Mesothelial cell of epicardium (in vitro differentiated cells): Measurements from ENCODE around the gene RNF220. TPM values are rescaled to one million over a fixed set of nuclear protein-coding genes. Genes with fewer than 3 reads are reported as not detected.

Source experiments
- DNase-seq, 2 experiments: peaks; one replicate each; pipeline ENCODE4 v3.0.0; 2021; ENCODE audit warnings: low spot score in 2 of 2; ENCODE audit not compliant: unreplicated experiment in 2 of 2
- H3K27ac Mint-ChIP-seq: 2 replicates; pipeline ENCODE4 v1.8.0; 2021; ENCODE audit warnings: mixed read lengths
- H3K27me3 Mint-ChIP-seq: 2 replicates; pipeline ENCODE4 v1.8.0; 2021; ENCODE audit warnings: low read depth, mixed read lengths
- H3K36me3 Mint-ChIP-seq: 2 replicates; pipeline ENCODE4 v1.8.0; 2021; ENCODE audit warnings: mixed read lengths
- H3K4me1 Mint-ChIP-seq: 2 replicates; pipeline ENCODE4 v1.8.0; 2021; ENCODE audit warnings: mixed read lengths
- H3K4me3 Mint-ChIP-seq: 2 replicates; pipeline ENCODE4 v1.8.0; 2021; ENCODE audit warnings: mild to moderate bottlenecking, moderate library complexity, mixed read lengths
- H3K9me3 Mint-ChIP-seq: 2 replicates; pipeline ENCODE4 v1.8.0; 2021; ENCODE audit warnings: mixed read lengths
- total RNA-seq: library from RNA; stranded (reverse); gene quantifications from 3 replicates; pipeline ENCODE4 v1.2.1, GENCODE V29; 2021
- TF ChIP-seq, protein P1 (sequence below): fragments of 200-600 bp; sonication (generic); IDR thresholded peaks from one replicate; pipeline ENCODE4 v1.5.0; 2021; ENCODE audit warnings: antibody characterized with exemption; ENCODE audit not compliant: unreplicated experiment

RNF220 gene
- total RNA-seq, 1 donor from 2014 or later = 84.2 TPM

DNA sequence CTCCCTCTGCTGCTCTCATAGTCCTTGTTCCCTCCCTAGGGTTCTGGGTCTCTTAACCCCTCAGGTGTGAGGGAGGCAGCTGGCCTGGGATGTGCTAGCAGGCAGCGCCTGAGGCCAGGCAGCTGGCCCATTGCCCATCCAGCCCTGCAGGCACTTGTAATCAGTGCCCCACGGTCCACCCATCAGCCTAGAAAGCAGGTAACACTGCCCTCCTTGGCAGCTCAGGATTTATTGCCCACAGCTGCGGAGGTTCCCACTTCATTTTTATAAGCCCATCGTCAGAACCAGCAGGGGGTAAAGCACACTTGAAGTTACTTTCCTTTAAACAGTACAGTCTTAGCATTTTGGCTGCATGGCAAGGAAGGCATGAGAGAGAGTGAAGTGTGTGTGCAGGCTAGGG is 198.7 kb downstream of the RNF220 start:
- no peak for DNase-seq
- TF ChIP-seq, protein P1, sequence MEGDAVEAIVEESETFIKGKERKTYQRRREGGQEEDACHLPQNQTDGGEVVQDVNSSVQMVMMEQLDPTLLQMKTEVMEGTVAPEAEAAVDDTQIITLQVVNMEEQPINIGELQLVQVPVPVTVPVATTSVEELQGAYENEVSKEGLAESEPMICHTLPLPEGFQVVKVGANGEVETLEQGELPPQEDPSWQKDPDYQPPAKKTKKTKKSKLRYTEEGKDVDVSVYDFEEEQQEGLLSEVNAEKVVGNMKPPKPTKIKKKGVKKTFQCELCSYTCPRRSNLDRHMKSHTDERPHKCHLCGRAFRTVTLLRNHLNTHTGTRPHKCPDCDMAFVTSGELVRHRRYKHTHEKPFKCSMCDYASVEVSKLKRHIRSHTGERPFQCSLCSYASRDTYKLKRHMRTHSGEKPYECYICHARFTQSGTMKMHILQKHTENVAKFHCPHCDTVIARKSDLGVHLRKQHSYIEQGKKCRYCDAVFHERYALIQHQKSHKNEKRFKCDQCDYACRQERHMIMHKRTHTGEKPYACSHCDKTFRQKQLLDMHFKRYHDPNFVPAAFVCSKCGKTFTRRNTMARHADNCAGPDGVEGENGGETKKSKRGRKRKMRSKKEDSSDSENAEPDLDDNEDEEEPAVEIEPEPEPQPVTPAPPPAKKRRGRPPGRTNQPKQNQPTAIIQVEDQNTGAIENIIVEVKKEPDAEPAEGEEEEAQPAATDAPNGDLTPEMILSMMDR = no peak
- H3K4me1 Mint-ChIP-seq = peaks cover 3% of the 10 kb centered on the region
- no peak overlapping the region for H3K27ac Mint-ChIP-seq
- H3K4me3 Mint-ChIP-seq = no peak overlapping the region
- H3K36me3 Mint-ChIP-seq = no peaks in the 10 kb centered on the region
- peaks cover 41% of the 10 kb centered on the region for H3K27me3 Mint-ChIP-seq
- H3K9me3 Mint-ChIP-seq = no peaks in the 10 kb centered on the region

DNA sequence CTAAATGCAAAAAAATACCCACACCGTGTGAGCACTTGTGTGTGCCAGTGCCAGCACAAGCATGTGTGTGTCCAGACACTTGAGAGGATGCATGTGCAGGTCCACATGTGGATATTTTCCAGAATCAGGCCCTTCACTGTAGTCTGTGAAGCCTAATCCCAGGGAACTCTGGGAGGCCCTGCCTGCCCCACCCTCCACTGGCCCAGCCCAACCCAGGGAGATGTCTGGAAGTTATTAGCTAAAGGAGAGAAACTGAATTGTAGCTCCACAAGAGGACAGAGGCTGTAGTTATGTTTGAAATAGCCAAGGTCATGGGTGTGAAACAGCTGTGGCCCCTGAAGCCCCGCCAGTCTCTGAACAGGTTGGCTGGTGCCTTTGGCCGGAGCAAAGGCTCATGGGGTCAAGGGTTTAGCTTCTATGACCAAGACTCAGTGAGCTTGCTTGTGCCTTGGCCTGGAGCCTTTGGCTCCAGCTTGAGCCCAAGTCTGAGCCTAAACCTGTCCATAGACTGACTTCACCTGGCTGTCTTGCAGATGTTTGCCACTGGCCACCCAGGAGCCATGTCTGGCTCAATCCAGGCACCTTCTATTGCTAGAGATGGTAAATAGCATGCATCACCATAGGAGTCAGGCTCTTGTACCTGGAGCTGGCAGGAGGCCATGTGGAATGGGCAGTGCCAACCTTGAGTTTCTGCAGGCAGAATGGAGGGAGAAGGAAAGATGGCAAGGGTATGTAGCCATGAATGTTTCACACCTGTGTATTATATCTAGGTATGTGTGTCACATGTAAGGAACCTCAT is 199.3 kb downstream of the RNF220 start:
- peaks cover 46% of the 10 kb centered on the region for H3K27me3 Mint-ChIP-seq
- H3K4me3 Mint-ChIP-seq = no peak overlapping the region
- no peak overlapping the region for H3K27ac Mint-ChIP-seq
- no peak for DNase-seq
- no peaks in the 10 kb centered on the region for H3K36me3 Mint-ChIP-seq
- TF ChIP-seq, protein P1 = no peak
- H3K9me3 Mint-ChIP-seq = no peaks in the 10 kb centered on the region
- H3K4me1 Mint-ChIP-seq = peaks cover 3% of the 10 kb centered on the region

DNA sequence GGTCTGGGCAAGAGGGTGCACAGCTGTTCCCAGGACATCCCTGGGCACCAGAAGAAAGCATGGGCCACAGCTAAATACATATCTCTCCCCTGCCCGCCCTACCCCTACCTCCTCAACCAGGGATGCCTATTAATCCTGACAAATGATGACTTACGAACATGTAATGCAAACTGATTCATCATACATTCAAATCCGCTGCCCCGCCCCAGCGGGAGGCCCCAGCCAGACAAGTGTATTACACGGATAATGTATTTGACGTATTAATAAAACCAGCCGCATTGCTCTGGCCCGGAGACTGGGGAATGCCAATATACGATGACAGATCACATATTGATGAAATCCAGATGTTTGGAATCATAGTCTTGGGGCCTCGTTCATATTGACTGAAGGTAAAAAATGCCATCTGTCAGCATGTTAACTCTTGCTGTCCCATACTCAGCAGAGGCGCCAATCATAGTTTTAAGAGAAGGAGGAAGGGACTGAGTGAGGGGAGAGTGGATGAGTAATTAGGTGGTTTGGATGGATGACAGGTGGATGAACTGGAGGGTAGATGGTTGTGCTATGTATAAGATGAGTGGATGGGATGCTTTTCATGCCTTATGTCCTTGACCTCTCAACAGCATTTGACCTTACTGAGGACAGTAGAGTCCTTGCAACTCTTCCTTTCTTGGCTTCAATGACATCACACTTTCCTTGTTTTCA is 201.0 kb downstream of the RNF220 start:
- no peak overlapping the region for H3K4me3 Mint-ChIP-seq
- no peak for DNase-seq
- H3K9me3 Mint-ChIP-seq = no peaks in the 10 kb centered on the region
- TF ChIP-seq, protein P1 = no peak
- H3K36me3 Mint-ChIP-seq = no peaks in the 10 kb centered on the region
- H3K4me1 Mint-ChIP-seq = peaks cover 6% of the 10 kb centered on the region
- H3K27me3 Mint-ChIP-seq = peaks cover 54% of the 10 kb centered on the region
- no peak overlapping the region for H3K27ac Mint-ChIP-seq

DNA sequence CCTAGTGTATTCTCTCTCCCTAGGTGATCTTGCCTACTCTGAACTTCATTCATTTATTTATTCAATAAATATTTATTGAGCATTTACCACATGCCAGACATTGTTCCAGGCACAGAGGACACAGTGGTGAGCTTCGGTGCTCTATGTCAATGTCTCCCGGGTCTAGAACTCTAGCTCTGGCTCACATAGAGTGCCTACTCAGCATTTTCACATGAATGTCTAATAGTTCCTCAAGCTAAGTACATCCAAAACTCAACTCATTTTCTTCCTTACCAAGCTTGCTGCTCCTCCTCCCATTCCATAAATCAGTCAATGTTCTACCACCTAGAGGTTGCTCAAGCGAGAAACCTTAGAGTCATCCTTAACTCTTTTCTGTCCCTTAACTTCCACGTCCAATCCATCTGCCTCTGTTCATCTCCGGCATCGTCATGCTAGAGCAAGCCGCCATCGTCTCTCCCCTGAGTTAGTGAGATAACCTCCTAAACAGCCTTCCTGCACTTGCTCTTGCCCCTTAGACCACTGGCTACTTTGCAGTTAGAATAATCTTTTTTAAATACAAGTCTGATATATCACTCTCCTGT is 201.7 kb downstream of the RNF220 start:
- peaks cover 61% of the 10 kb centered on the region for H3K27me3 Mint-ChIP-seq
- TF ChIP-seq, protein P1 = no peak
- no peak overlapping the region for H3K4me3 Mint-ChIP-seq
- H3K27ac Mint-ChIP-seq = no peak overlapping the region
- H3K4me1 Mint-ChIP-seq = peaks cover 6% of the 10 kb centered on the region
- H3K36me3 Mint-ChIP-seq = no peaks in the 10 kb centered on the region
- H3K9me3 Mint-ChIP-seq = no peaks in the 10 kb centered on the region
- DNase-seq = no peak

DNA sequence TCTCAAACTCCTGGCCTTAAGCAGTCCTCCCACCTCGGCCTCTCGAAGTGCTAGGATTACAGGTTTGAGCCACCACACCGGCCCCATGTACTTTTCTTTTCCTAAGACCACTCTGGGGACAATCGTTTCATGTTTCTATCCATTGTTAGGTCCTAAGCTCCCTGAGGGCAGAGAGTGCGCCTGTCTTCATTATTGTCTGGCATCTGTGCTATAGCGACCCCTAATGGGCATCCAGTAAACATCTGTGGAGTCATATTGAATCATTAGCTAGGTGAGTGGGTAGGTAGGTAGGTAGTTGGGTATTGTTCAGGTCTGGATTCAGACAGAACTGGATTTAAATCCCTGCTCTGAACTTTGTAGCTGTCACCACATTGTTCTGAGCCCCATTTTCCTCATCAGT is 203.1 kb downstream of the RNF220 start:
- Mint-ChIP-seq H3K4me1 (peaks cover 6% of the 10 kb centered on the region), H3K27me3 (peaks cover 69% of the 10 kb centered on the region), H3K4me3 (no peak overlapping the region), H3K9me3 (no peaks in the 10 kb centered on the region), H3K36me3 (no peaks in the 10 kb centered on the region), H3K27ac (no peak overlapping the region)
- DNase-seq = no peak
- TF ChIP-seq, protein P1 = no peak
